ENCODE results near the gene ZNF99.
"Not testable (repeated sequence)": the region's sequence is repeated elsewhere in the genome, so short reads cannot be mapped to it uniquely, and the experiment has no call there.

Gene ZNF99

DNA sequence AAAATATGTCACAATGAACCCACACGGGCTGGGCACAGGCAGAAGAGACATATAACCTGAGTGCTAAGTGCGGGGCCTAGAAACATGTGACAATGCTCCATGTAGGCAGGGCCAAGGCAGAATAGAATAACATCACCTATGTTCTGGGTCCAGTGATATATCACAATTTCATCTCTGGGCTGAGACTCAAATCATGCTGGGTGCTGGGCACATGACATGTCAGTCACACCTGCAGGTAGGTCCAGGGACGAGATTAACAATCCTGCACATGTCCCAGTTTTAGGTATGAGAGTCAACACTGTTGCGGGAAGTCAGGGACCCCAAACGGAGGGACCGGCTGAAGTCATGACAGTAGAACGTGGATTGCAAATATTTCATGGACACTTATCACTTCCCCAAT, 50.3 kb downstream of the ZNF99 start:
- no peak for TF ChIP-seq SPI1 (IDR thresholded peaks at IDR 0.05; ENCODE audit: low read depth, low read length)
- no peak for TF ChIP-seq POU2F2 (IDR thresholded peaks at IDR 0.05; ENCODE audit: low read depth, low read length)
- TF ChIP-seq POLR2AphosphoS5 (IDR thresholded peaks at IDR 0.05; ENCODE audit: low read depth, low read length): no peak
- TF ChIP-seq TAF1 (IDR thresholded peaks at IDR 0.05; ENCODE audit: low read depth, low read length): no peak
- no peak for TF ChIP-seq POLR2A (IDR thresholded peaks at IDR 0.05; ENCODE audit: low read depth, low read length)
- no peak for TF ChIP-seq PAX5 (IDR thresholded peaks at IDR 0.05; ENCODE audit: insufficient read depth, low read length, severe bottlenecking)
- DNase-seq (ENCODE audit: insufficient read length, low spot score) (no peak), FAIRE-seq (no peak)

- not testable (repeated sequence) for FAIRE-seq; DNase-seq (ENCODE audit: insufficient read length, low spot score)
Measured at GRCh38 chr19:22728214-22728613, 55.7 kb downstream of the ZNF99 start.

GRCh38 chr19:22721533-22721932, 62.4 kb downstream of the ZNF99 start:
- not testable (repeated sequence) for FAIRE-seq; DNase-seq (ENCODE audit: insufficient read length, low spot score)

- DNase-seq (ENCODE audit: insufficient read length, low spot score) (no peak), FAIRE-seq (no peak)
- TF ChIP-seq POU2F2 (IDR thresholded peaks at IDR 0.05; ENCODE audit: low read depth, low read length) (no peak), POLR2A (IDR thresholded peaks at IDR 0.05; ENCODE audit: low read depth, low read length) (no peak), PAX5 (IDR thresholded peaks at IDR 0.05; ENCODE audit: insufficient read depth, low read length, severe bottlenecking) (no peak), POLR2AphosphoS5 (IDR thresholded peaks at IDR 0.05; ENCODE audit: low read depth, low read length) (no peak), TAF1 (IDR thresholded peaks at IDR 0.05; ENCODE audit: low read depth, low read length) (no peak), SPI1 (IDR thresholded peaks at IDR 0.05; ENCODE audit: low read depth, low read length) (no peak)
Measured at GRCh38 chr19:22708983-22709382, 75.0 kb downstream of the ZNF99 start.

DNA sequence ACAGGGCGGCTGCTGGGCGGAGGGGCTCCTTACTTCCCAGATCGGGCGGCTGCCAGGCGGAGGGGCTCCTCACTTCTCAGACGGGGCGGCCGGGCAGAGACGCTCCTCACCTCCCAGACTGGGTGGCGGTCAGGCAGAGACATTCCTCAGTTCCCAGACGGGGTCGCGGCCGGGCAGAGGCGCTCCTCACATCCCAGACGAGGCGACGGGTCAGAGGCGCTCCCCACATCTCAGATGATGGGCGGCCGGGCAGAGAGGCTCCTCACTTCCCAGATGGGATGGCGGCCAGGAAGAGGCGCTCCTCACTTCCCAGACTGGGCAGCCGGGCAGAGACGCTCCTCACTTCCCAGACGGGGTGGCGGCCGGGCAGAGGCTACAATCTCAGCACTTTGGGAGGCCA, 80.9 kb downstream of the ZNF99 start:
- DNase-seq (ENCODE audit: insufficient read length, low spot score); FAIRE-seq: not testable (repeated sequence)

DNA sequence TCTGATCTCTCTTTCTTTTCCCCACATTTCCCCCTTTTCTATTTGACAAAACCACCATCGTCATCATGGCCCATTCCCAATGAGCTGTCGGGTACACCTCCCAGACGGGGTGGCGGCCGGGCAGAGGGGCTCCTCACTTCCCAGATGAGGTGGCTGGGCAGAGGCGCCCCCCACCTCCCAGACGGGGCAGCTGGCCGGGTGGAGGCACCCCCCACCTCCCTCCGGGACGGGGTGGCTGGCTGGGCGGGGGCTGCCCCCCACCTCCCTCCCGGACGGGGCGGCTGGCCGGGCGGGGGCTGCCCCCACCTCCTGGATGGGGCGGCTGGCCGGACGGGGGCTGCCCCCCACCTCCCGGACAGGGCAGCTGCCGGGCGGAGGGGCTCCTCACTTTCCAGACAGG, 81.3 kb downstream of the ZNF99 start:
- DNase-seq (ENCODE audit: insufficient read length, low spot score); FAIRE-seq: not testable (repeated sequence)

Data from GM12891 (cell line).